GM12878 (cell line): ENCODE data around the gene LZTFL1.

Experiments used
- BMI1 ChIP-seq: fragments of 450-650 bp; IDR thresholded peaks from 2 replicates; pipeline ENCODE4 v1.6.1; 2016; ENCODE audit warnings: mild to moderate bottlenecking, moderate library complexity, borderline replicate concordance
- MEF2A ChIP-seq: IDR thresholded peaks from 2 replicates; pipeline ENCODE4 v1.6.1; 2011; ENCODE audit warnings: low read depth, mild to moderate bottlenecking, low read length, moderate library complexity; ENCODE audit not compliant: insufficient read depth
- POLR2A ChIP-seq: IDR thresholded peaks from 2 replicates; pipeline ENCODE4 v1.6.1; 2011; ENCODE audit warnings: low read depth, mild to moderate bottlenecking, low read length
- RAD21 ChIP-seq: IDR thresholded peaks from 2 replicates; pipeline ENCODE4 v1.6.1; 2011; ENCODE audit warnings: mild to moderate bottlenecking, low read depth, low read length, moderate library complexity; ENCODE audit not compliant: insufficient read depth
- RFX5 ChIP-seq: IDR thresholded peaks from 2 replicates; pipeline ENCODE4 v1.6.1; 2011; ENCODE audit warnings: low read depth, low read length, improper control_type of control experiment
- TAF1 ChIP-seq: IDR thresholded peaks from 2 replicates; pipeline ENCODE4 v1.6.1; 2011; ENCODE audit warnings: mild to moderate bottlenecking, low read depth, low read length, borderline replicate concordance
- TCF3 ChIP-seq: IDR thresholded peaks from 2 replicates; pipeline ENCODE4 v1.6.1; 2012; ENCODE audit warnings: low read depth, mild to moderate bottlenecking, low read length, borderline replicate concordance; ENCODE audit not compliant: insufficient read depth
- WRNIP1 ChIP-seq: IDR thresholded peaks from 2 replicates; pipeline ENCODE4 v1.6.1; 2011; ENCODE audit warnings: low read depth, low read length, improper control_type of control experiment, borderline replicate concordance
- ZNF217 ChIP-seq: fragments of 450-650 bp; IDR thresholded peaks from 2 replicates; pipeline ENCODE4 v1.6.1; 2017; ENCODE audit warnings: antibody characterized with exemption, mild to moderate bottlenecking
- TF ChIP-seq, protein P1 (sequence below), 3 experiments: IDR thresholded peaks in 2 of 3; conservative IDR thresholded peaks in 1 of 3; 2 replicates each; pipeline ENCODE4 v1.5.1; 2011; ENCODE audit warnings: low read depth in 3 of 3, low read length in 3 of 3, mild to moderate bottlenecking in 3 of 3, control low read depth in 2 of 3, moderate library complexity in 2 of 3, inconsistent platforms in 1 of 3, mixed read lengths in 1 of 3; ENCODE audit not compliant: control insufficient read depth in 2 of 3, insufficient read depth in 1 of 3; ENCODE audit errors: extremely low read depth in 1 of 3
- TF ChIP-seq, protein P2 (sequence below): fragments of 450-650 bp; IDR thresholded peaks from 2 replicates; pipeline ENCODE4 v1.6.1; 2018; ENCODE audit warnings: borderline replicate concordance, mild to moderate bottlenecking; ENCODE audit not compliant: partially characterized antibody

DNA sequence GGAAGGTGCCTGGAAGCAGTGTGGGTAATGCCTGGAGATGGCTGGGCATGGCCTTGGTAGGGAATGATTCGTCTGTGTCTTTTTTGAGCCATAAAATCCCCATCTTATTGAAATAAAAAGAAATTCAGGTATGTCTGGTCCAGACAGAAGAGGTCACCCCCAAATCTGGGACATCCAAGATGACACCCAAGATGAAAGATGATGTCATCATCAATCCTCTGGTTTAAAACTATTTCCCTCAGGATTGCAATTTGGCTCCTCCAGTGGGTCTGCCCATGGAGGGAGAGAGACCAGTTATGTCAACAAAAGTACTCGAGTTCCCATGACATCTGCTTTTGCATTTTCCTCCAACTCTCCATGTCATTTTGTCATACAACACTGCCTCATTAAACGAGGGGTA lies 27.7 kb upstream of the LZTFL1 start:
- TF ChIP-seq, protein P1, sequence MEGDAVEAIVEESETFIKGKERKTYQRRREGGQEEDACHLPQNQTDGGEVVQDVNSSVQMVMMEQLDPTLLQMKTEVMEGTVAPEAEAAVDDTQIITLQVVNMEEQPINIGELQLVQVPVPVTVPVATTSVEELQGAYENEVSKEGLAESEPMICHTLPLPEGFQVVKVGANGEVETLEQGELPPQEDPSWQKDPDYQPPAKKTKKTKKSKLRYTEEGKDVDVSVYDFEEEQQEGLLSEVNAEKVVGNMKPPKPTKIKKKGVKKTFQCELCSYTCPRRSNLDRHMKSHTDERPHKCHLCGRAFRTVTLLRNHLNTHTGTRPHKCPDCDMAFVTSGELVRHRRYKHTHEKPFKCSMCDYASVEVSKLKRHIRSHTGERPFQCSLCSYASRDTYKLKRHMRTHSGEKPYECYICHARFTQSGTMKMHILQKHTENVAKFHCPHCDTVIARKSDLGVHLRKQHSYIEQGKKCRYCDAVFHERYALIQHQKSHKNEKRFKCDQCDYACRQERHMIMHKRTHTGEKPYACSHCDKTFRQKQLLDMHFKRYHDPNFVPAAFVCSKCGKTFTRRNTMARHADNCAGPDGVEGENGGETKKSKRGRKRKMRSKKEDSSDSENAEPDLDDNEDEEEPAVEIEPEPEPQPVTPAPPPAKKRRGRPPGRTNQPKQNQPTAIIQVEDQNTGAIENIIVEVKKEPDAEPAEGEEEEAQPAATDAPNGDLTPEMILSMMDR (IDR thresholded peaks at IDR 0.05 in 2 of 3, conservative IDR thresholded peaks at IDR 0.05 in 1 of 3; ENCODE audit: control insufficient read depth in 2 of 3, extremely low read depth in 1 of 3, insufficient read depth in 1 of 3, low read depth in 3 of 3, low read length in 3 of 3), result no peak
- no peak for TF ChIP-seq ZNF217
- TF ChIP-seq WRNIP1, result no peak
- TF ChIP-seq RFX5, result no peak
- TF ChIP-seq MEF2A, result no peak
- no peak for TF ChIP-seq RAD21
- TF ChIP-seq TAF1, result no peak
- no peak for TF ChIP-seq POLR2A
- TF ChIP-seq BMI1, result no peak
- TF ChIP-seq, protein P2, sequence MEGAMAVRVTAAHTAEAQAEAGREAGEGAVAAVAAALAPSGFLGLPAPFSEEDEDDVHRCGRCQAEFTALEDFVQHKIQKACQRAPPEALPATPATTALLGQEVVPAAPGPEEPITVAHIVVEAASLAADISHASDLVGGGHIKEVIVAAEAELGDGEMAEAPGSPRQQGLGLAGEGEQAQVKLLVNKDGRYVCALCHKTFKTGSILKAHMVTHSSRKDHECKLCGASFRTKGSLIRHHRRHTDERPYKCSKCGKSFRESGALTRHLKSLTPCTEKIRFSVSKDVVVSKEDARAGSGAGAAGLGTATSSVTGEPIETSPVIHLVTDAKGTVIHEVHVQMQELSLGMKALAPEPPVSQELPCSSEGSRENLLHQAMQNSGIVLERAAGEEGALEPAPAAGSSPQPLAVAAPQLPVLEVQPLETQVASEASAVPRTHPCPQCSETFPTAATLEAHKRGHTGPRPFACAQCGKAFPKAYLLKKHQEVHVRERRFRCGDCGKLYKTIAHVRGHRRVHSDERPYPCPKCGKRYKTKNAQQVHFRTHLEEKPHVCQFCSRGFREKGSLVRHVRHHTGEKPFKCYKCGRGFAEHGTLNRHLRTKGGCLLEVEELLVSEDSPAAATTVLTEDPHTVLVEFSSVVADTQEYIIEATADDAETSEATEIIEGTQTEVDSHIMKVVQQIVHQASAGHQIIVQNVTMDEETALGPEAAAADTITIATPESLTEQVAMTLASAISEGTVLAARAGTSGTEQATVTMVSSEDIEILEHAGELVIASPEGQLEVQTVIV, result no peak
- TF ChIP-seq TCF3, result no peak
